Activated CD8-positive, alpha-beta memory T cell treated with anti-CD3 and anti-CD28 coated beads for 4 hours (primary cell): Measurements from ENCODE around the gene CAPN15.

Source experiments
- DNase-seq, 2 donors: peaks; one replicate each; pipeline ENCODE4 v3.0.0-alpha.2; 2020; ENCODE audit warnings: low read depth in 2 of 2

Gene CAPN15

DNA sequence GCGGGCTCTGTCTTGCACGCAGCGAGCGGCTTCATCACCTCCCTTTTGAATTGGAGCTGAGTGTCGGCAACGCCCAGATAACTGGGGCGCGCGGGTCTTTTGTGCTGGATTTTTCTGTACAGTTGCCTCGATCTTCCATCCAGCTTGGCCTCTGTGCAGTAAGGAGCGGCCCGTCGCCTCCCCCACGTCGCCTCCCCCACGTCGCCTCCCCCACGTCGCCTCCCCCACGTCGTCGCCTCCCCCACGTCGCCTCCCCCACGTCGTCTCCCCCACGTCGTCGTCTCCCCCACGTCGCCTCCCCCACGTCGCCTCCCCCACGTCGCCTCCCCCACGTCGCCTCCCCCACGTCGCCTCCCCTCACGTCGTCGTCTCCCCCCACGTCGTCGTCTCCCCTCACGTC, 17.0 kb downstream of the CAPN15 start:
- no peak for DNase-seq

DNA sequence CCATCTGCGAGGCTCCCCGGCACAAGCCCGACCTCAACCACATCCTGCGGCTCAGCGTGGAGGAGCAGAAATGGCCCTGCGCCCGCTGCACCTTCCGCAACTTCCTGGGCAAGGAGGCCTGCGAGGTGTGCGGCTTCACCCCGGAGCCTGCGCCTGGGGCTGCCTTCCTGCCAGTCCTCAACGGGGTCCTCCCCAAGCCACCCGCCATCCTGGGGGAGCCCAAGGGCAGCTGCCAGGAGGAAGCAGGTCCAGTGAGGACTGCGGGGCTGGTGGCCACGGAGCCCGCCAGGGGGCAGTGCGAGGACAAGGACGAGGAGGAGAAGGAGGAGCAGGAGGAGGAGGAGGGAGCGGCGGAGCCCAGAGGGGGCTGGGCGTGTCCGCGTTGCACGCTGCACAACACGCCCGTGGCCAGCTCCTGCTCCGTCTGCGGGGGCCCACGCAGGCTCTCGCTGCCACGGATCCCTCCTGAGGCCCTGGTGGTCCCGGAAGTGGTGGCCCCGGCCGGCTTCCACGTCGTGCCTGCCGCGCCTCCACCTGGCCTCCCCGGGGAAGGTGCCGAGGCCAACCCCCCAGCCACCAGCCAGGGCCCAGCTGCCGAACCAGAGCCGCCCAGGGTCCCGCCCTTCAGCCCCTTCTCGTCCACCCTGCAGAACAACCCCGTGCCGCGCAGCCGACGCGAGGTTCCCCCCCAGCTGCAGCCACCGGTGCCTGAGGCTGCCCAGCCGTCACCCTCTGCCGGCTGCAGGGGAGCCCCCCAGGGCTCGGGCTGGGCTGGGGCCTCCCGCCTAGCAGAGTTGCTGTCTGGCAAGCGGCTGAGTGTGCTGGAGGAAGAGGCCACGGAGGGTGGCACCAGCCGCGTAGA, 19.6 kb downstream of the CAPN15 start:
- no peak for DNase-seq

DNA sequence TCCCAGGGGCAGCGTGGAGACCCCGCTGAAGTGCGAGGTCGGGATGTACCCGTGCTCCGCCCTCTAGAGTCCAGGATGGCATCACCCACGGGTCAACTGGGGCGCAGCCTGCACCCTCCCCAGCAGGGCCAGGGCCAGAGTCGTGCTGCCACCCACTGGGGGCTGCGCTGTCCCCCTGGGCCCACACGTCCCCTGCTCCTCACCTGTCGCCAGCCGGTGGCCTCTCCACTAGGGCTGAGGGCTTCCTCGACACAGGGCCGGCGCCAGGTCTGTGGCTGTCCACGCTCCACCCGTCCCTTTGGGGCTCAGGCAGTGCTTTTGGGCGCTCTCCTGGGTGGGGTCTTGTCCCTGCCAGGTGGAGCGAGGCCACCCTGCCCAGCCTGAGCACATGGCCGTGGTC, 21.1 kb downstream of the CAPN15 start:
- DNase-seq: no peak

DNA sequence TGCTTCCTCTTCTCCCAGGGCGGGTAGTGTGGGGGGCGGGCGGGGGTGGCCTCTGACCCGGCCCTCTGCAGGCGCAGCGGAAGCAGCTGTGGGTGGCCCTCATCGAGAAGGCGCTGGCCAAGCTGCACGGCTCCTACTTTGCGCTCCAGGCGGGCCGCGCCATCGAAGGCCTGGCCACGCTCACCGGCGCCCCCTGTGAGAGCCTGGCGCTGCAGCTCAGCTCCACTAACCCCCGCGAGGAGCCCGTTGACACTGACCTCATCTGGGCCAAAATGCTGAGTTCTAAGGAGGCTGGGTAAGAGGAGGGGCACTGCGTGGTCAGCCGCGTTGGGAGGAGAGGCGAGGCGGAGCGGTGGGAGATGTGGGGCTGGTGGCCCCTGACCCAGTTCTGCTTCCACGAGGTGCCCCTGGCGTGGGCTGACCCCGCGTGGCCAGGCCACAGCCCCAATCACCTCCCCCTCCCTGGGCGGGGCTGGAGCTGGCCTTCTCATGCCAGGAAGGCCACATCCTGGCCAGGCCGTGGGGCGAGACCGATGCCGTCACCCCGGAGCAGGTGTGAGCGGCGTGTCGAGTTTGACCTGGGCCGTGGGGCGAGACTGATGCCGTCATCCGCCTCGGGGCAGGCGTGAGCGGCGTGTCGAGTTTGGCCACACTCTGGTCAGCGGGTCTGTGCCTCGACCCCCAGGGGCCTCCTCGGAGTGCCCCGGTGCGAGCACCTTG, 22.2 kb downstream of the CAPN15 start:
- DNase-seq: no peak

DNA sequence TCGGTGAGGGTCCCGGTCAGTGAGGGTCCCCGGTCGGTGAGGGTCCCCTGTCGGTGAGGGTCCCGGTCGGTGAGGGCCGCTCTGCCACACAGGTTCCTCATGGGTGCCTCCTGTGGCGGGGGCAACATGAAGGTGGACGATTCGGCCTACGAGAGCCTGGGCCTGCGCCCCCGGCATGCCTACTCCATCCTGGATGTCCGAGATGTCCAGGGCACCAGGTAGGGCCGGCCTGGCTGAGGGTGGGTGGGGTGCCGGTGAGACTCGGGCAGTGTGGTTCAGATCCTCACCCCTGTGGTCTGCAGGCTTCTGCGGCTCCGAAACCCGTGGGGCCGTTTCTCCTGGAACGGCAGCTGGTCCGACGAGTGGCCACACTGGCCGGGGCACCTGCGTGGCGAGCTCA, 23.7 kb downstream of the CAPN15 start:
- DNase-seq: no peak

DNA sequence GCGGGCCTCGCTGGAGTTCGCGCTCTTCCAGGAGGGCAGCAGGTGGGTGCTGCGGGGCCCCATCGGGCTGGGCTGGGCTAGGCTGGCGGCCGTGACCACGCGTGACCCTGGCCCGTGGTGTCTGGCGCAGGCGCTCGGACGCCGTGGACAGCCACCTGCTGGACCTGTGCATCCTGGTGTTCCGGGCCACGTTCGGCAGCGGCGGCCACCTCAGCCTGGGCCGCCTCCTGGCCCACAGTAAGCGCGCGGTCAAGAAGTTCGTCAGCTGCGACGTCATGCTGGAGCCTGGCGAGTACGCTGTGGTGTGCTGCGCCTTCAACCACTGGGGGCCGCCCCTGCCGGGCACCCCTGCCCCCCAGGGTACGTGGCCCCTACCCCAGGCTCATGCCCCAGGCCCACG, 24.7 kb downstream of the CAPN15 start:
- DNase-seq: no peak

DNA sequence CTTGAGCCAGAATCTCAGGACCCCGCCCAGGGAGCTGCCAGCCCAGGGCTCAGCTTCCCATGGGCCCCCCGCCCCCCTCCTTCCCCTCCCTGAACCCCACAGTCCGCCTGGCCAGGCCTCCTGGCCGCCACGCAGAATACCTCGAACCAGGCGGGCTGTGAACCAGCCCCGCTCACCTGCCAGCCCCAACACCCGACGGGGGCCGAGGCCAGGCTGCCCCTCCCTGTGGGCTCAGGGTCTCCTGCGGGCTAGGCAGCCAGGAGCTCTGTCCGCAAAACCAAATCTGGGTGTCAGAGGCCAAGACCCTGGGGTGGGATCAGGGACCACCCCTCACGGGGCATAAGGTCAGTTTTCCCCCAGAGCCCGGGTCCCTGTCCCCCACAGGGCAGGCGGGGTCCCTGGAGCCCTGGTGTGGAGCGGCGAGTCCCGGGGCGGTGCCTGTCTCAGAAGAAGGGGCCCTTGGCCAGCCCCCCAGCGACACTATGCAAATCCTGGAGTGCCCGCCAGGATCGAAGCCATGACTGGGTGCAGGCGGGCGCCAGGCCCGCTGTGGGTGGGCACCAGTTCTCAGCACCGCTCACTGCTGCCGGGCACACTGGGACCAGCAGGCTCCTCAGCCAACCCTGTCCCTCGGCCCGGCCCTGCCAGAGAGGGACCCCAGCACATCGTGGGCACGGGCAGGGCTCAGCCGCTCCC, 26.2 kb downstream of the CAPN15 start:
- no peak for DNase-seq

DNA sequence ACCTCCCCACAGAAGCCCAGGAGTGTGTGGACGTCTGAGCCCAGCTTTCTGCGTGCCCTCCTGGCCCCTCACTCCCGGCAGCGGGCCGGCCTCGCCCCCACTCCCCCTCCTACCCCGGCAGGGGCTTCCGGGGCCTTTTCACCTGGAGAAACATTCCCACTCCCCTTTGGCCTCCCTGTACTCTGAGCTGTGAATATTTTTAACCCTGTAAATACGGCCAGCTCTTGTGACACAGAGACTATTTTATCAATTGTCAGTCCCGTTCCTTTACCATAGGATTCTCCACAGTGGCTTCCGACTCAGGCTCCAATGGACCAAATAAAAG, 26.7 kb downstream of the CAPN15 start:
- DNase-seq: no peak

DNA sequence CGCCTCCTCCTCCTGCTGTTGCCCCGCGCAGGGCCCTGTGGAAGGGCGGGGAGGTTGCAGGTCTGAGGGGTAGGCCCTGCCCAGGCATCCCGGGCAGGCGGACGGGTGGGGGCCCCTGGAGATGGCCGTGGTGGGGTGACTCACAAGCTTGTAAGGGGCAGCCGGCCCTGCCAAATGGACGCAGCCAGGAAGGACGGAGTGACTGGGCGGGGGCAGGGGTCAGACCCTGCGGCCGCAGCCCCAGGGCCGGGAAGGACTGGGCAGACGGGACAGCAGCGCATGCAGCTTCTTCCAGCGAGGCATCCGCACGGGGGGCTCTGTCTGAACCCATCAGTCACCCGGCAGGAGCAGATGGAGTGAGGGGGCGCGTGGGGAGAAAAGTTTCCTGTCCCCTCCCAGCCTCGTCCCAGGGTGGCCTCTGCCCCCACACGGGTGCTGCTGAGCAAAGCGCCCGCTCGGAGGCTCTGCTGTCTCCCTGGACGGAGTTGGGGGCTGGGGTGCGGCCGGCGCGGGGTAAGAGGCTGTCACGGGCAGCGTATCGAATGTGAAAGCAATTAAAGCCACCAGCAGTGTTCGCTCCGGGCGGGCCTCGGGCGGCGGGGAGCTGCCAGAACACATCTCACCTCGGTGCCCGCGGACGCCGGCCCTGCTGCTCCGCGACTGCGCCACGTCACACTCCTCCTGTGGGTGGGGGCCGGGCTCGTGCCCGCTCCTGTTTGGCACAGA, 27.3 kb downstream of the CAPN15 start:
- no peak for DNase-seq

DNA sequence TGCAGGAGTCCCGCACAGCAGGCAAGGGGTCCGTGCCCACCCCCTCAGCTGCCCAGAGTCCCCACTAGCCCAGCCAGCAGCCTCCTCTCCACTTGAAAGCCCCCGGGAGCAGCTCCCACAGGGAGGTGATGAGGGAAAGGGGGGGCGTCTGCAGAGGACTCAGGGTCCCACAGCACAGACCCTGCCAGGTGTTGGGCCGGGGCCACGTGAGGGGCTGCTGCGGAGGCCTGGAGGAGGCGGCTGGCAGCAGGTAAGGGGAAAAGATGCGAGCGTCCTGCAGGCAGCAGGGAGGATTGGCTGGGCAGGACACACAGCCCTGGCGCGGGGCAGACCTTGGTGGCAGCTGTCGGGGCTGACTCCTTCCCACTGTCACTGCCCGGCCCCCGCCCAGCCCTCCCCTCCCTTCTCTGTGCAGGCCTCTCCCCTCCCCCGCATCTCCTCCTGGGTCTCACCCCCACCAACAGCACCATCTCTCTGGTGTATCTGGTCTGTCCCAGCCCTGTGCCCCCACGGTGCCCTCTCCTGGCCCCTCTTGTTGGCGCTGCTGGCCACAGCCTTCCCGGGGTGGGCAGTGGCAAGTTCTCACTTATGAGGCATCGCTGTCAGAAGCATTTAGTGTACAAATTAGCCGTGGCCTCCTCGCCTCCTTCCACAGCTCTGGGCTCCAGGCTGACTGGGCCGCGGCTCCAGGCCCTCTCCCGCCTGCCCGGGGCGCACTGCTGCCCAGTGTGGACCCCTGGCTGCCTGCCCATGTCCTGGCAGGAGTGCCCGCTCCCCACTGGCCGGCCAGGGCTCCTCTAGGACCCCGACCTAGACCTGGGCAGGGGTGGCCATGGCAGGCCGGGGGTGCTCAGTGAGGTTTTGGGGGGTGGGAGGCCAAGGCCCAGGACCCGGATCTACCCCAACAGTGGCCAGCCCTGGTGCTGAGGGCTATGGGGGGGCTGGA, 28.3 kb downstream of the CAPN15 start:
- no peak for DNase-seq

DNA sequence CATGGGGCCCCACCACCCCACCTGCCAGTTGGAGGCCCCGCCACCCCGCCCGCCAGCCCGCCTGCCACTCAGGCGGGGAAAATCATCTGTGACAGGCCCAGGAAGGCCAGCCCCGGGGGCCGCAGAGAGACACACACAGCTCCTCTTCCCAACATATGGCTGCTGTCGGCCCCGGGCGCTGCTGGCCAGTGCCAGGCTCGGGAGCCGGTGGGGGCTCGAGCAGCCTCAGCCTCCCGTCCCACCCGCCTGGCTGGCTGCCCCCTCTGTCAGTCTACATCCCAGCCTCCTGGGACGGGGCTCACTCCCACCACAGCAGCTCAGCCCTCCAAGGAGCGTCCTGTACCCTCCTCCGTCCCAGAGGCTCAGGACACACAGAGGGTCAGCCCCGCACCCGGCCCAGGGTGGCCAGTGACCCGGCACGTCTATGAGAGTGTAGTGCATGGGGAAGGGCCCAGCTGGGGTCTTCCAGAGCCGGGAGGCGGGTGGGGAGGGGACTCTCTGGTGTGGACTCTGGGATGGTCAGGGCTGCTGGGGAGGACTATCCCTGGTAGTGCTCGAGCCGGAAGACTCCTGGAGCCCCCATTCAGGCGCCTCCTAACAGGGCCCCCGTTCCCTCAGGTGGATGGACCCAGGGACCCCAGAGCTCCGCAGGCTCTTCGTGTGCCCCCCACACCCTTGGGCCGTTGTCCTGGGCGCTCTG, 29.1 kb downstream of the CAPN15 start:
- DNase-seq: no peak

DNA sequence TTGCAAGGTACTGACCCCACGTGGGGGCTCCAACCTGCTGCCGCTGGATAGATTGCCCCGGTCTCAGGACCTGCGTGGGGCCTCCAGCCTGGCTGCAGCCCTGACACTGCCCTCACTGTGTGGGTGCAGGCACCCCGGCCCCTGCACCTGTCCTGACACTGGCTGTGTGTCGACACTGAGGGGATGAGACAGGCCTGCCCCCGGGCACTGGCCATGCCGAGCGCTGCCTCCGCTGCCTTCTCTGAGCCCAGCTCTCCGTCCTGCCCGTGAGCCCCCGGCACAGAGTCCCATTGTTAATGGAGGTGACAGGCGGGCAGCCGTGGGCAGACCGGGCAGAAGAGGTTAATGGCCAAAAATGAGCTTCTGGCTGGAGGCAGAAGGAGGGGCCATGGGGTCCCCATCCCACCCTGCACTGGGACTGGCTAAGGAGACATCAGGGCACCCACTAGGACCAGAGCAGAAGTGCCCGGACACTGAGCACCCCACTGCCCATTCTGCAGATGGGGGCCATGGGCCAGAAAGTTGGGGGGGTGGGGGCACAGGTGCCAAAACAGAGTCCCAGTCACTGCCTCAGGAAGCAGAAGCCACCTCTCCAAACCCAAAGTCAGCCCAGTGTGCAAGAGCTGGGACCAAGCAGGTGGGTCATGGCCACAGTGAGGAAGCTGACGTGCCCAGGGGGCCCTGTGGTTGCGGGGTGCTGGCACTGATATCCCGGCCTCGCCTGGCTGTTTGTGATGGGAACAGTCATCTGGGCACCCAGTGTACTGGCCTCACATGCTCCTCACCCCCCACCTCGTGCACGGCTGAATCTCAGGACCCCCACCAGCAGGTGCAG, 30.2 kb downstream of the CAPN15 start:
- no peak for DNase-seq

DNA sequence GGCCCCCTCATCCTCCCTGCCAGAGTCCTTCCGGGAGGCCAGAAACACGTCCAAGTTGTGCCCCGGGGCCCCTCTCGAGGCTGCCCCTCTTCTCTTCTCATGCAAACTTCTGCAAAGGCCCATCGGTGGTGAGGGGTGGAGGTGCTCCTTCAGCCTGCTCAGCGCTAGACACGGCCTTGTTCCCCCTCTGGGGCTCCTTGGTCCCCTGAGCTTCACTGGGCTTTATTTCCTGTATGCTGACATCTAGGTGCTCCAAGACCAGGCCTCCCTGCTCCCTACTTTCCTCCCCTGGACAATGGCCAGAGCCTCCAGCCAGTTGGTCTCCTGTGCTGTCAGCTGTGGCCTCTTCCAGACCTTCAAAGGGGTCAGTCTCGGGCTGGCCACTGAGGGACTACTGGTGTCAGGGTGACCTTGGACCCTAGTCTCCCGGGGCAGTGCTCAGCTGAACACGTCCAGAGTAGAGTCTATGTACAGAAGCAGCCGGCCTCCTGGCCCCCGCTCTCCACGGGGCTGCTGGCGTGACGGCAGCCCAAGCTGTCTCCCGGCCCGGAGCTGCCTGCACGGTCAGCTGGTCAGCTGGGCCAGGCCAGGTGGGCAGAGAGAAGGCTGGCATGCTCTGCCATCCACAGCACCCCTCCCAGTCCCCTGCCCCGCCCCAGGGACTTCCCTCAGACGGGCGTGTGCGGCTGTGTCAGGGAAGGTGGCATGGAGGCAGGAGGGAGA, 30.9 kb downstream of the CAPN15 start:
- DNase-seq: no peak

DNA sequence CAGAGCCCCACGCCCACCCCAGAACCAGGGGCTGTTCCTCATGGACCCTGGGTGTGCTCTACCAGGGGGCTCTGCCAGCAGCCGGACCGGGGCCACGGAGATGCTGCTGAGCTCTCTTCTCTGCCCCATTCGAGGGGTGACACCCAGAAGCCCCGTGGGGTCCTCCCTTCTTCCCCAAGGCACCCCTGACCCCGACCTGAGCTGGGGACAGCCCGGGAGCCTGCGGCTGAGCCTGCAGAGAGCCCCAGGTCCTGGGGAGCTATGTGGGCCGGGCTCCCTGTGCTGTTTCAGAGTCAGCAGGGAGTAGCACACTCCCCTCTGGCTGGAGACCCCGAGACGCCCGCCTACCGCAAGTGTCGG, 31.5 kb downstream of the CAPN15 start:
- DNase-seq: no peak

DNA sequence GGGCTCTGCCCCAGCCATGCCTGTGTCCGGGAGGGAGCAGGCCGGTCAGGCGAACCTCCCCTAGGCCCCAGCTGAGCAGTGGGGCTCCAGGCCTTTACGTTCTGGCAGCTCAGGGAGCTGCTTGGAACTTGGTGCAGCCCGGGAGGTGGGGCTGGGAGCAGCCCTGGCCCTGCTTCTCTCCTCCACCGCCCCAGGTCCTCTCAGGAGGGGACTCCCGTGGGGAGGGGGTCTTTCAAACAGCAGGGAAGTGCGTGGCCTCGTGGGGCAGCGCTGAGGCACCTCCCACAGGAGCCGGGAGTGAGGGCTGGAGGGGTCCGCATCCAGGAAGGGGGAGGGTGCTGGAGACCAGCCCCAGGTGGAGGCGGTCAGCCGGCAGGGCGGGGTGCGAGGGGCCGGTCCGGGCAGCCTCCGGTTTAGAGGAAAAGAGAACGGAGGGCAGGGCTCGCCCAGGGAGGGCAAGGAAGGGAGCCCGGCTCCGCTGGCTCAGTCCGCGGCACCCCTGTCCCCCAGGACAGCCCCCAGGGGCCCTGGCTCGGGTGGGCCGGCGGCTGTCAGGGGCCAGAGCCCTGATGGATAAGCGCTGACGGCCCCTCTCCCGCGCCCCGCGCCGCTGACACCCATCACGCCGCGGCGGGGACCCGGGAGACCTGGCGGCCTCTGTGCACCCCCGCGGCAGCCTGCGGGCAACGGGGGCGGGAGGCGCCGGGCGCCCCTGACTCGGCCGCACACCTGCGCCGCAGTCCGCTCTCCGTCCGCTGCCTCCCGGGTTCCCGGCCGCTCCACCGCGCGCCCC, 32.1 kb downstream of the CAPN15 start:
- no peak for DNase-seq

DNA sequence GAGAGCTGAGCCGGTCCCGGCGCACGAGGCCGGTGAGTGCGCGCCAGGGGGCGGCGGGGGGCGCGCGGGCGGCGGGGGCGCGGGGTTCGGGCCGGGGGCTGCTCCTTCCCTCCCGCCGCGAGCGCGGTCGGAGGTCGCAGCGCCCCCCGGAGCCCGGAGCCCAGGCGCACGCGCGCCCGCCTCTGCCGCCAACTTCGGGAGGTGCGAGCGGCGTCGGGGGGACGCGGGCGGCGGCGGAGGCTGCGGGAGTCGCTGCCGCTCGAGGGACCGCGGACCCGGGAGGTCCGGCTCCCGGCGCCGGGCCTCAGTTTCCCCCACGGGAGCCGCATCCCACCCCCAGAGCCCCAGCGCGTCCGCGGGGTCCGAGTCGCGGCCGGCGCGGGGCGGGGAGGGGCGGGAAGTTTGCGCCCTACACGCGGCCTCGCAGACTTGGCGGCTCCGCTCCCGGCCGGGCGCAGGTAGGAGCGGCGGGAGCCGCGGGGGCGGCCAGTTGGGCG, 32.7 kb downstream of the CAPN15 start, which contains the start of gene PRR35:
PRR35 (plus strand) TSS at position 191 of the 497 bp plus-strand sequence. CDS start 2,901 bp downstream, outside the sequence.
- DNase-seq: no peak

DNA sequence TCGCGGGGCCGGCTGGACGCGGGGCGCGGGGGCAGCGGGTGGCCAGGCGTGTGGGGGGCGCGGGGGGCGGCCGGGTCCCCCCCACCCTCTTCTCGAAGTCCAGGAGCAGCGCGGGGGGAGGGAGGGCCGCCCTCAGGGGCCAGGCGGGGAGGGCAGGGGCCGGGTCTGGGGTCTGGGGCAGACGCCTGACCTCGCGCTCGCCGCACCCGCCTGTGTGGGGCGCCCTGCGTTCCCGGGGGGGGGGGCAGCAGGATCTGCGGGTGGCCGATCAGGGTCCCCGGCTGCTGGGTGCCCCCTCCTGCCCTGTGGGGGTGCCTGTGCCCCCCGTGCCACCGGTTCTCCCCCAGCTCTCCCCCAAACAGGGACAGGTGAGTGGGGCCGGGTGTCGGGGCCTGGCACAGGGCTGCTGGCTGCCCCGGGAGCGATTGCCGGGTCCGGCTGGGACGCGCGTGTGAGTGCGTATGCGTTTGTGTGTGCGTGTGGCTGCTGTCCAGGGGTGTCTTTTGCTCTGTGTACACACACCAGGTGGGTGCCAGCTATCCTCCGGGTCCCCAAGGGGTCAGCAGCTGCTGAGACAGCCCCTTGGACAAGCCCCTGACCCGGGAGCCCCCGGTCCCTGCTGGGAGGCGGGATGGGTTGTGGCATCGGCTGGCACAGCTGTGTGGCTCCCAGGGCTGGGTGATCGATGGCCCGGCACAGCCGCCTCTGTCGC, 33.3 kb downstream of the CAPN15 start:
- no peak for DNase-seq
